ENCODE measurements around the gene MAP4.

Gene MAP4

DNA sequence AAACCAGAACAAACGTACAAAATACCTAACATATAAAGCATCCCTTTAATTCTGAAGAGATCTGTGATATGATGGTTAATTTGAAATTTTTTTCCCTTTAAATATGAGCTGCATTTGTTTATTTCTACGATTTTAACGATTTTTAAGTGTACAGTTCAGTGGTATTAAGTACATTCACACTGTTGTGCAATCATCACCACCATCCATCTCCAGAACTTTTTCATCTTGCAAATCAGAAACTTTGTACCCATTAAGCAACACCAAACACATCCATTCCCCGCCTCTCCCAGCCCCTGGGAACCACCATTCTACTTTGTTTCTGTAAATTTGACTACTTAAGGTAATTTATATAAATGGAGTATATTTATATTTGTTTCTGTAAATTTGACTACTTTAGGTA, 51.5 kb downstream of the MAP4 start:
- DNase-seq (ENCODE audit: low read depth), result no peak

DNA sequence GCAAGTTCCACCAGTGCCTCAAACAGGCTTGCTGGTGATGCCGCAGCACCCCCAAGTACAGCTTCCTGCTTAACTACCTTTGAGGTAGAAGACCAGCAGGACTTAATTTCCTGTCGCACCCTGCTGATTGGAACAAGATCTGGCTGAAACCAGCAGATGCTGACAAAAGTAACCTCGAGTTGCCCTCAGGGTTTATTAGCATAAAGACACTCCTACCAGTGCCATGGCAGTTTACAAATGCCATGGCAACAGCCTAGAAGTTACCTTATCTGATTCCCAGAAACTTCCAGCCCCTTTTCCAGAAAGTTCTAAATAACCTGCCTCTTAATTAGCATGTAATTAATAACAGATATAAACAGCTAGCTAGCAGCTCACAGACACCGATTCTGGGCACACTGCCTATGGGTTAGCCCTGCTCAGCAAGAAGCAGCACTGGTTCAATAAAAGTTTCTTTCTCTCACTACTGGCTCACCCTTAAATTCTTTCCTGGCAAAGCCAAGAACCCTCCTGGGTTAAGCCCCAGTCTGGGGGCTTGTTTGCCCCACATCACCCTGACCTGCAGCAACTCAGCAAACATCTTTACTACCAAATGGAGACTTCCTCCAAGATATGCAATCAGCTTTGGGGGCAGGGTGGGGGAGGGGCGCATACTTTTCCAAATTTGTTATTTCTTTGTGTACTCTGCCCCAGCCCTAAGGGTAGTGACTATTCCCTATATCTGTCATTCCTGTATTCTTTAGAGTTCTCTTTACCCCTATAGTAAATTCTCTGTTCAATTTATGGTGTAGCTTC, 54.2 kb downstream of the MAP4 start:
- no peak for DNase-seq (ENCODE audit: low read depth)

DNA sequence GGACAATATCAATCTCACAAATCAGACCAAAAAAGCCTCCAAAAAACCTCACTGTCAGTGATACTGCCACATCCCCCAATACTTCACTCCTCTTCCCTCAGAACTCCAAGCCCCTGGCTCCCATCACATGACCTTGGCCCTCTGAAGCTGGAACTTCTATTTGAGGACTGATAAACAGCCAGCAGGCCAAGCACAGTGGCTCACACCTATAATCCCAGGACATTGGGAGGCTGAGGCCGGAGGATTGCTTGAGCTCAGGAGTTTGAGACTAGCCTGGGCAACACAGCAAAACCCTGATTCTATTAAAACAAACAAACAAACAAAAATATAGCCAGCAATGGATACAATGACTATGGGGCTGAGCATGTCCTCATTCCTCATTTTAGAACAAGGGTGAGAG, 55.2 kb downstream of the MAP4 start:
- no peak for DNase-seq (ENCODE audit: low read depth)

DNA sequence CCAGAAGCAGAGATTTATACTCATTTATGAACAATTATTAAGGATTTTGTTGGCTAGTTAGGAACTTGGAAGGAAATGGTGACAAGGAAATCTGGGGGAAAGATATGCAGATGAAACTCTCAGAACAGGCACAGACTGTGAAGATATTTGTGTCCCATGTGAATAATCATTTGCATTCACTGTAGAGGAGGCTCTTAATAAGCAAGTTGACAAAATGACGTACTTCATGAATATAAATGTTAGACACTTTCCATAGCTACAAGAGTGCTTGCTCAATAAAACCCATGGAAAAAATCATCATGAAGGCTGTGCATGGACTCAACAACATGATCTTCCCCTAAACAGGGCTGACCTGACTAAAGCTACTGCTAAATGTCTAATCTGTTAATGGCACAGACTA, 59.7 kb downstream of the MAP4 start:
- DNase-seq (ENCODE audit: low read depth), result no peak

DNA sequence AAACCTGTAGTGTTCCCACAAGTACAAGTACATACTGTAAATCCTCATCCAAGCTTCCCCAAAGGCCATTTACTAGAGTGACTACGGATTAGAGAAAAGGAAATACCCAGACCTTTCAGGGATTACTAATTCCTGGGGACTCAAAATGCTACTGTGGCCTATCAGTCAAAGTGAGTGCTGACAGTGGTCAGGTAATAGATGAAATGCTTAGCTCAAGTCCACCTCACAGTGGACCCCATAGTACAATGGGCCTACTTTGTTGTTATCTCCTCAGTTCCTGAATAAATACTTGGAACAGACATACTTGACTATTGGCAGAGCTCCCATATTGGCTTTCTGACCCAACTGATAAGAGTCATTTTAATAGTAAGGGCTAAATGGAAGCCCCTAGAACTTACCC, 61.6 kb downstream of the MAP4 start:
- no peak for DNase-seq (ENCODE audit: low read depth)

DNA sequence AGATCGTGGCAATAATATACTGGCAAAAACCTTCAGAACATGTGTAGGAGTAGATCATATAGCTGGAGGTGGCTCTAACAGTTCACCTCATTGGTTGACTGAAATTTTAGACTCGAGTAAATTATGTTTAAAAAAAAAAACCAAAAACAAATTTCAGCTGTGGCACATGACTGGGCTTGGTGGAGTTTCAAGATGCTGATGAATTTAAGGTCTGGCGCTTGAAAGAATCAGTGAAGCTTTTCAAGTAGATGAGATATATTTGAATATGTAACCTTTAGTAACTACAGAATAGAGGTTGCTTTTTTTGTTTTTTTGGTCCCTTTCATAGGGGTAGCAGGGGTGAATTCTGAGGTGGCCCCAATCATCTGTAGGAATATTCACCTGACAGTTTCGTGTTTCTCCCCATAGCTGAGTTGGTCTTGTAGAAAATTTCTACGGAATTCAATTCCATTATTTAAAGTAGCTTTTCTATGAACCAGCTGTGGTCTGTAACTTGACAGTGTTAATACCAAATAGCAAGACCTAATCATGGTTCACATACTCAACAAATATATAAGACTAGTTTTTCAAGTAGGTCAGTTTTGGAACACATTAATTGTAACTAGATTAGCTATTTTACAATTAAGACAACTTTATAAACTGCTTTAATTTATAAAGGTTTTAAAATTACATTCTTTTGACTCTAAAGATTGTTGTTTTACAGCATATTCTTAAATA, 65.6 kb downstream of the MAP4 start:
- DNase-seq (ENCODE audit: low read depth), result no peak

DNA sequence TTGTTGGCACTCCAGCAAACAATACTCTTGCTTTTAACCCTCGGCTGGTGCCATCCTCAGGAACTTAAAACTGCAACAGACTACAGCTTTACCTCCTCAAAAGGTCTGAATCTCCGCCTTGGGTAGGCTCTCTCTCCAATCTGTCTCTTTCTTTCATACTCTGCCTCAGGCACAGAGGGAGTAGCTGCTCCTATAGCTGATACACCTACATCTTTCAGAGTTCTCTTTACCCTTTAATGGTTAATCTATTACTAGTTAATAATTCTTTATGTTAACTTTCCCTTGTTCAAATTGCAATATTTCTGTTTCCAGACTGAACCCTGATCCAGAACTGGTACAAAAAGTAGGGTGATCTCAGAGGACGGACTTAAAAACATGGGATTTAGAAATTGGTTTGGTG, 66.2 kb downstream of the MAP4 start:
- DNase-seq (ENCODE audit: low read depth), result no peak

DNA sequence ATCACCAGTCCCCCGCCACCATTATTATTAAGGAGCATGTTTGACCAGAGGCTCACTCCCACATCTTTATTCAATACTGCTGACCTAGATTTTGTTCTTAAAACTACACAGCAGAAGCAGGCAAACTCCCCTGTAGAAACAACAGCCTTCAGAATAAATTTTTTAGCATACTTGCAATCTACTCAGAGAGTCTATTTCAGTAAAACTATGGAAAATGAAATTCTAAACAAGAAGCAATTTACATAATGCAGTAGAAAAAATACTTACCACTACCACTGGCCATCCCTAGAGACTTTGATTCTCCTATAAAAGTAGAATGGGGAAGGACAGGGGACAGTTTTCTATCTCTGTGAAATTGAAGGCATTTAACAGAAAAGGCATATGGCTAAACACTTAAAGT, 76.0 kb downstream of the MAP4 start:
- DNase-seq (ENCODE audit: low read depth), result no peak

DNA sequence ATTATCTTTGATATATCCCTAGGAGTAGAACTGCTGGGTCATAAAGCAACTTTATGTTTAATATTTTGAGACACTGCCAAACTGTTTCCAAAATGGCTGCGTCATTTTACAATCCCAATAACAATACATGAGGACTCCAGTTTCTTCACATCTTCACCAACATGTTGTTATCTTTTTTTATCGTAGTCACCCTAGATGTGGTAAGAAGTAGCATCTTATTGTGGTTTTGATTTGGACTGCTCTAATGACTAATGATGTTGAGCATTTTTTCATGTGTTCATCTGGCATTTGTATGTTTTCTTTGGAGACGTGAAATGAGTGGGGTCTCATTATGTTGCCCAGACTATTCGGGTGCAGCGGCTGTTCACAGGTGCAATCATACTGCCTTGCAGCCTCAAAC, 83.8 kb downstream of the MAP4 start:
- DNase-seq (ENCODE audit: low read depth), result no peak

DNA sequence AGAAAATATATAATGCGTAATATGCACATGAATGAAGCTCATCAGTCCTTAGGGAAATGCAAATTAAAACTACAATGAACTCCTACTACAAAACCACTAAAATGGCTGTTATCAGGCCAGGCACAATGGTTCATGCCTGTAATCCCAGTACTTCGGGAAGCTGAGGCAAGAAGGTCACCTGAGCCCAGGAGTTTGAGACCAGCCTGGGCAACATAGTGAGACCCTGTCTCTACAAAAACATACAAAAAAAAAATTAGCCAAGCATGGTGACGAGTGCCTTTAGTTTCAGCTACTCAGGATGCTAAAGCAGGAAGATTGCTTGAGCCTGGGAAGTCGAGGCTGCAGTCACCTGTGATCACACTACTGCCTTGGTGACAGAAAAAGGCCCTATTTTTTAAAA, 85.2 kb downstream of the MAP4 start:
- no peak for DNase-seq (ENCODE audit: low read depth)

DNA sequence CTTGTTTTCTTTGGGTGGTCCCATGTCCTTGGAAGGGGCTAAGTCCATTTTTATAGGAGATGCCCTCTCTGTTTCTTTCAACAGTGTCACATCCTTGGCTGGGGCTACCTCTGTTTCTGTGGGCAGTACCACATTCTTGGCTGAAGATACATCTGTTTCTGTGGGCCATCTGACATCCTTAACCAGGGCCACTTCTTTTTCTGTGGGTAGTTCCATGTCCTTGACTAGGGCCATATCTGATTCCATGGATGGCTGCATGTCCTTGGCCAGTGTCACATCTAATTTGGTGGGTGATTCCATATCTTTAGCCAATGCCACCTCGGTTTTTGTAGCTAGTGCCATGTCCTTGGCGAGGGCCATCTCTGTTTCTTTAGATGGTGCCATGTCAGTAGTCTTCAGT, 99.5 kb downstream of the MAP4 start:
- DNase-seq (ENCODE audit: low read depth), result no peak

DNA sequence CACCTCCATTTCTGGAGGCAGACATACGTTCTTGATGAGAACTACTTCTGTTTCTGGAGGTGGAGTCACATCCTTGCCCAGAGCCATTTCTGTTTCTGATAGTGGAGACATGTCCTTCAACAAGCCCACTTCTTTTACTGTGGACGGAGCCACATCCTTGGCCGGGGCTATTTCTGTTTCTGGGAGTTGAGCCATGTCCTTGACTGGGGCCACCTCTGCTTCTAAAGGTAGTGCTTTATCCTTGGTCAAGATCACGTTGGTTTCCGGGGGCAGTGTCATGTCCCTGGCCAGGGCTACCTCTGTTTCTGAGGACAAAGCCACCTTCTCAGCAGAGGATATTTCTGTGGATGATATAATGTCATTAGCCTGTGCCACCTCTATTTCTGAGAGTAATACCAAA, 100.0 kb downstream of the MAP4 start:
- no peak for DNase-seq (ENCODE audit: low read depth)

DNA sequence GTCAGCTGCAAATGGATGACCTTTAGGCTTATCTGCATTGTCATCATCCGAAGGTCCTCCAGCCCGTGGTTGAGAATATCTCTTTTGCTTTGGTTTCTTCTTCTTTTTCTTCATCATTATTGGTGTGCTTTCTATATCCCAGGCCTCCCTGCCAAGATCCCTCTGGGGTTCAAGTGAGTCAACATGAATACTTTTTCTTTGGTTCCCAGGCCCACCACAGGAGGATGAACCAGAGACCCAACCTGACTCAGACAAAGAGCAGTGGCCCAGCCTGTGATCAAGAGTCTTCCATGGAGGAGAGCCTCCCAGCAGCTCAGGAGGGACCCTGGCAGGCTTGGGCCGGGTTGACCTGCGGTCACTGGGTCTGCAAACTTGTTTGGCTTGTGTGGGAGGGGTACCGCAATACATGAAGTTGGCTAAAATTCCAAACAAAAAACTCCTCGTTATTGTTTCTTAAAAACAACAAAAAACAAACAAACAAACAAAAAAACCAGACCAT, 104.2 kb downstream of the MAP4 start:
- no peak for DNase-seq (ENCODE audit: low read depth)

DNA sequence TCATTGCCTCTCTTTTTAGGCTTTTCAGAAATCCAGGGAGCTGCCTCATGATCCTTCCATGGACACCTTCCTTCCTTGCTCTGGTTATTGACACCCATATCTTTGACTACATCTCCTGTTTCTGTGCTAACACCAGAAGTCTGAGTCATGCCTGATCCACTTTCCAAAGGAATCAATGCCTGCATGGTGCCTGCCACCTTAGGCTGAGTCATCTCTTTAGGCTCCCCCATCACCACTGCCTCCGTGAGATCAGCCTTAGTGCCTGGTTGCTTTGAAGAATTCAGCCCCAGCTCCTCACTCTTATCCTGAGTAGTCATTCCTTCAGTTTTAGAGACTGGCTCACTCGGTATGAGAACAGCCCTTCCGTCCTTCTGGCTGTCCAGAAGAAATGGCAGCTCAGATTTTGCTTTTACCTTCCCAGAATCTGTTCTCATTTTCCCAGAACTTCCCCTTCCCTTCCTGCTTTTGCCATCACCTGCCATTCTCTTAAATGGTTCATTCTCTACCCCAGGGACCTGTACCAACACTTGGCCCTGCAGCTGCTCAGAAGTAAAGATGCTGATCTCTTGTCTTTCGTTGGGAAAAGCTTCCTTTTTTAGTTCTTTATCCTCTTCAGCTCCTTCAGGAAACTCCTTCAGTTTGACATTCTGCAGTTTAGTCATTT, 105.3 kb downstream of the MAP4 start:
- DNase-seq (ENCODE audit: low read depth), result no peak

DNA sequence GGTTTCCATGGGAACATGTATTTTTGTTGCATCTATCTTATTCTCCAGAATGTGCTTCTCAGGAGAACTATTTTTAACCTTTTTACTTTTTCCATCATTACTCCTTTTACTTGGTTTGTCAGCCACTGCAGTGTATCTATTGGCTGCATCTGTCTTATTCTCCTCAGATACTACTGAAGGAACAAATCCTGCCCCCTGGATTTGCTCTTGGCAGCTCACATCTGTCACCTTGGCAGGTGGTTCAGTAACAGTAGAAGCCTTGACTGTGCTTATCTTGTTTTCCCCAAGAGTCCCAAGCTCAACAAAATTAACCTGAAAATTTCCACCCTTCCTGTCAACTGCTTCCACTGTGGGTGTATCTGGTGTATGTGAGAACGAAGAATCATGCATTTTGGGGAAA, 106.0 kb downstream of the MAP4 start:
- DNase-seq (ENCODE audit: low read depth), result no peak

DNA sequence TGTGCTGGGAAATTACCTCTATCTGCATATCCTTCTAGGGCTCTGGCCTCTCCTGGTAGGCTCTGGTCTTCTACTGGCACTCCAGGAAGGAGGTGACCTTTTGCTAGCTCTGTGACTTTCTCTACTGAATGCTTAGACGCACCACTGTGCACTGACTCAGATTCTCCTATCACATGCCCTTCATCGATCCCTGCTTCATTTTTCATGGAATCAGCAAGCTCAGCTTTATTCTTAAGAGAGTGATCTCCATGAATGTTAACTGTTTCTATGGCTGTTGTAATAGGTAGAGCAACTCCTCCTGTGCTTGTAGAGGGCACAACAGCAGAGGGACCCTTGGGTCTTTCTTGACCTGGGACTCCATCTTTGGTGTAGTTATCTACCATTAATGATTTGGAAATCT, 106.6 kb downstream of the MAP4 start:
- no peak for DNase-seq (ENCODE audit: low read depth)

DNA sequence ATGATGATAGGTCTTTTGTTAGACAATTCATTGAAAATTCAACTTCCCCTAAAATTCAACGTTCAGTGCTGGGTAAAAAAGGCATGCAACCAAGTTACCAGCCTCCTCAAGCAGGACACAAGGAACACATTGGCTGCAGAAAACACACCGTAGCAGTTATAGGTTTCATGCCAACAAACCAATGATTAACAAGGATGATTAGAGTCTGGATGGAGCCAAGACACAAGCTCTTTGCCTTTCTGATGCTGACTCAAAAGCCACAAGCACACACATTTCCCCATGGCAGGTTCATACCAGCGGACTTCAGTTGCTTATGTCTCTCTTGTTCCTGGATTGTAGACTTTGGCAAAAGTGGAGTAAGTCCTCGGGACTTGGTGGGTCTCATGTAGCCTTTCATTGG, 107.5 kb downstream of the MAP4 start:
- DNase-seq (ENCODE audit: low read depth), result no peak

DNA sequence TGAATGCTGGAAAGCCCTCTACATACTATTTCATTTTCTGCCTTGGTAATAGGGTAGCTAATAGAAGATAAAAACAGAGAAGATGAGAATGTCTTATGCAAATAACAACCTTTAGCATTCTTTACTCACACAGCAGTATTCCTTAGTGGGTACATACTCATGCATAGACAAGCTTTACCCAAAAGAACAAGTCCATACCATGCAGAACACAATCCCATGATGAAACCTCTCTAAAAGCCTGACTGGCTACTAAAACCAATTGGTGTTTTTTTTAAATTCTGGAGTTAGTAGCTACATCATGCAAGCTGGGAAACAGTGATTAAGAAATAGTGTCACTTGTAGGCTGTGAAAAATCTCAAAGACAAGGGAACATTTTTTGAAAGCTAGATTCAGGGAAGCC, 108.4 kb downstream of the MAP4 start:
- DNase-seq (ENCODE audit: low read depth), result no peak

DNA sequence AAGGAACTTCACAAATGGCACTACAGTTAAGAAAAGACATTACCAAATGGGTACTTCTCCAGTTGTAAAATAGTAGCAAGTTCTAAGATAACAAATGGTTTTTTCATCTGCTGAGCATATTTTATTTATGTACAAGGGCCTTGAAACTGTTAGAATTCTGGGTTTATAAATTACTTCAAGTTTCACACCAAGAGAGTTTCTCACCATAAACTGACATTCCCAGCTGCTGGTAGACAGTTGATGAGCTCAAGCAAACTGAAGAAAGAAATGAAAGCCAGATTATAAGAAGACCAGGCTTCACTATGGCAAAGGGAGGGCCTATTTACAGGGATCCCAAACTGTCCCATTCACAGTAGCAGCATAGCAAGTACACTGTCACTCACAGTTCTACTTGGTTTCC, 113.5 kb downstream of the MAP4 start:
- no peak for DNase-seq (ENCODE audit: low read depth)

DNA sequence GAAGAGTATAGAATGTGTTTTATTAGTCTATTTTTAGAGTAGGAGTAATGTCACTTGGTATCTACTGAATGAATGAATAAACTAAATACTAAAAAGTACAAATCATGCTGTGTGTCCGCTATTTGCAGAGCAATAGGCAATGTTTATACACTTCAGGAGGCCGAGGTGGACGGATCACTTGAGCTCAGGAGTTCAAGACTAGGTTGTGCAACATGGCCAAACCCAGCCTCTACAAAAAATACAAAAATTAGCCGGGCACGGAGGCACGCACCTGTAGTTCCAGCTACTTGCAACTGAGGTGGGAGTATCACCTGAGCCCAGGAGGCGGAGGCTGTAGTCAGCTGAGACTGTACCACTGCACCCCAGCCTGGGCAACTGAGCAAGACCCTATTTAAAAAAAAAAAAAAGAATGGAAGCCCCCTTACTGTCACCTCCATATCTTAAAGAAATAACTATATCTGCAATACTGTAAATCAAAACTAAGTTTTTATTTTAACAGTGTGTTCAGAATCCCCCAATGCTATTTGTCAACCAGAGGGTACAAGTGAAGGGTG, 114.9 kb downstream of the MAP4 start:
- DNase-seq (ENCODE audit: low read depth), result no peak

DNA sequence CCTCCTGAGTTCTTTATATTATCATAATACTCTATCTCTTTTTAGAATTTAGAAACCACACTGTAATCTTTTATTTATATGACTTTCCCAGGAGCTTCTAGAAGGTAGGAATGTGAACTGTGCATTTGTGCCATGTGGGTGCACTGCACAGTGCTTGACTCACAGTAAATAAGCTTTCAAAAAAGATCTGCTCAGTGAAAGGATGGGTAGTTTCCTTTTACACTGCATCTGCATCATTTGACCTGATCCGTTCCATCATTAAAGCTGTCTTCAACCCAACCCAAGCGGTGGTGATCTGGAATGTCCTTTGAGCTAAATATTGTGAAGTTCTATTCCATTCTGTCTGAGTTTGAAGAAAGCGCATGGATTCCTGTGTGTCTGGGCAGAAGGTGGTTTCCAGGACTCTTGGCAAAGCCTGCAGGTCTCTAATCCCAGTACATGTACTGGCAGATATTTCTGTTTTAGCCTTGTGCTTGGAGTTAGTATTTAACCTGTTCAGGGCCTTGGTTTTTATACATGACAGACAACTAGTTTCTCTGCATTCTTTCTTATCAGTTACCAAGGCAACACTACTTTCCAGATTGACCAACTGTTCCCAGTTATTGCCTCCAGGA, 116.6 kb downstream of the MAP4 start:
- DNase-seq (ENCODE audit: low read depth), result no peak

DNA sequence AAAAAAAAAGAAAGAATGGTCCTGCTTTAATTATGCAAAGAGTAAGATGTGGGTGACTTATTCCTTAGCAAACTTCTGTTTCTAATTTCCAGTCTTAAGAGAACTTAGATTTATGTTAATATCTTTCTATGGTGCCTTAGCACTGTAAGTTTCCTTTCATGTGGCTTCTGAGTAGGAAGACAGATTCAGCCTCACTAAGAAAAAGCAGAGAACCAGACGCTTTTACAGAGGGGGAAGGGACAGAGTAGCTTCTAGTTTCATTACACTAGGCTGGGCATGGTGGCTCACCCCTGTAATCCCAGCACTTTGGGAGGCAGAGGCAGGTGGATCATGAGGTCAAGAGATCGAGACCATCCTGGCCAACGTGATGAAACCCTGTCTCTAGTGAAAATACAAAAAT, 118.3 kb downstream of the MAP4 start:
- DNase-seq (ENCODE audit: low read depth), result no peak
